Activated CD8-positive, alpha-beta memory T cell treated with anti-CD3 and anti-CD28 coated beads, Interleukin-2, amount 50 U/mL, for 24 hours (primary cell): ENCODE data around the gene ETV6.

Experiments used
- DNase-seq: peaks from one replicate; pipeline ENCODE4 v3.0.0-alpha.2; 2020; ENCODE audit errors: extremely low read depth

Gene ETV6

DNA sequence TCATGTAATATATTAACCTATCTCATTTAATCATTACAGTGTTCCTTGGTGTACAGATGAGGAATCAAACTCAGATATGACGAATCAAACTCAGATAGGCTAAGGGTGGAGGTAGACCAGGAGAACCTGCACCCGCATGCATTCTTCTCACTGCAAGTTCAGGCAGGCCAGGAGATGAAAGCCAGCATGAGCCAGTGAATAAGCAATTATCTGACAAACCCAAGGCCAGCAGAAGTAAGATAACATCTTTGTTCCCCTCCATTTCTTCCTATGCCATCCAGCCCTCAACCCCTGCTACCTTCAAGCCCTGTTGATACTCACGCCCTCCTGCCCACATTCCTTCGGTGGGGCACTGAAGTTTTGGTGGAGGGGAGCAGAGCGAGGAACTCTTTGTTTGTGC lies 152.2 kb downstream of the ETV6 start:
- no peak for DNase-seq

DNA sequence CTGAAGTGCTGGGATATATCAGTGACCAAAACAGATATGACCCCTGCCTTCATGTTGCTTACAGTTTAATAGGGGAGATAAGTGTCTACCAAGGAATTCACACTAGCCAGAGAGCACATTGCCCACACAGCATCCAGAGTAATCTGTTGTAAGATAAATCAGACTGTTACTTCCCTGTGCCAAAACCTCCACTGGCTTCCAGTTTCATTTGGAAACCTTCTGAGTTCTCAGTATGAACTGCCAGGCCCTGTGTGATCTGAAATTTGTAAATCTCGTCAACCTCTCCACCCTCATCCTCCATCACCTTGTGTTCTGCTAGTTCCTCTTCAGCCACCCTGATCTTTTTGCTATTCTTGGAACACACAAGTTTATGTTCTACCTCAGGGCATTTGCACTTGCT lies 154.7 kb downstream of the ETV6 start:
- DNase-seq: no peak

DNA sequence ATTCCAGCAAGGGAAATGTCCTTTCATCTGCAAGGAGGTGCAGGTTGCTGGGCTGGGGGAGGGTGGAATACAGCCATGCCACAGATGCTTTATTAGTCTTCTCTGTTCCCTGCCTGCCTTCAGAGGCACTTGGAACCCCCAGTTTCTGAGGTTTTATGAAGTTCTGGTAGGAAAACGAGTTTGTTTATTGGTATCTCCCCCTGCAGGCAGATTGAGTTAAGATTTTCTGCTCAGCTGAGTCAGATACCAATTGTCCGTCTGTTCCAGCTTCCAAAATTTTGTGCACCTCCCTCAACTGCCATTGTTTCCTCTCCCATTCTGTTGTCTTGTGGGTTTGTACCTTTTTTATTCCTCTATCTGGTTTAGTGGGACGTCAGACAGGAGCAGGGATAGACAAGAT lies 155.6 kb downstream of the ETV6 start:
- no peak for DNase-seq

DNA sequence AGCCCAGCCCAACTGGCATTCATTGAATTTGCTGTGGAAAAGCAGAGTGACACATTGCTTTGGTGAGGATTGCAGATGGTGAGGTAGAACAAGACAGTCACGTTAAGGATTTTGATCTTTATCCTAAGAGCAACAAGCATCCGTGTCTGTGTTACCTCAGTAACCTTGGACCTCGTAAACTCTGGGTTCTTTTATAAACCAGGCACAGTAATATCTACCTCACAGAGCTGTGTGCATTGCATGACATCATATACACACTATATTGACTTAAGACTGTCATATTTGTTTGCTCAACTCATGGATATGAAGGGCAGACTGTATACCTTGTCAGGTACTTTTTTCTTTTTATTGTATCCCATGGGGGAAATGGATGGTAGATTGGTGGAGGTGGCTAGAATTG lies 156.2 kb downstream of the ETV6 start:
- no peak for DNase-seq

DNA sequence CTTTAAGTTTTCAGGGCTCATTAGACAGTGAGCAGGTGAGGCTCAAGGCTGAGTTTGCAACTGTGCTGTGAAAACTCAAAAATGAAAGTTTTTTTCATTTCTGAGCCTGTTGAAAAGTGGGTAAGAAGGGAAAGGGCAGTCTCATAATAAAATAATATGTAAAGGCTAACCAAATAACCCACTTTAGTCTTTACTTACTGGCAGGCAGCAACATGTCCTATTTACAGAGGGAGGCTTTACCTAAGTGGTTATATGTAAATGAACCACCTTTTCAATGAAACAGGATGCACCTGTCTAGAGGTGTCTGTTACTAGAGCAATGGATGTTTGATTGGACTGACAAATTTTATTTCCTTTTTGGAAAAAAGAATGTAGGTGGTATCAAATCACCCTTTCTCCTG lies 158.0 kb downstream of the ETV6 start:
- DNase-seq: no peak

DNA sequence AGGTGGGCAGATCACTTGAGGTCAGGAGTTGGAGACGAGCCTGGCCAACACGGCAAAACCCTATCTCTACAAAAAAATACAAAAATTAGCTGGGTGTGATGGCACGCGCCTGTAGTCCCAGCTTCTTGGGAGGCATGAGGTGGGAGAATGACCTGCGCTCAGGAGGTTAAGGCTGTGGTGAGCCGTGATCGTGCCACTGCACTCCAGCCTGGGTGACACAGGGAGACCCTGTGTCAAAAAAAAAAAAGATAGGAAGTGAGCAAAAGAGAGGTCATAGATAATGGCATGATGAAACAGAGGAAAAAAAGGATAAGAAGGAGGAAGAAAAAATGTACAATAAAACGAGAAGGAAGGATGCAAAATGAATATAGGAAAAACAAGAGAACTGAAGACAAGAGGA lies 159.5 kb downstream of the ETV6 start:
- DNase-seq: no peak

DNA sequence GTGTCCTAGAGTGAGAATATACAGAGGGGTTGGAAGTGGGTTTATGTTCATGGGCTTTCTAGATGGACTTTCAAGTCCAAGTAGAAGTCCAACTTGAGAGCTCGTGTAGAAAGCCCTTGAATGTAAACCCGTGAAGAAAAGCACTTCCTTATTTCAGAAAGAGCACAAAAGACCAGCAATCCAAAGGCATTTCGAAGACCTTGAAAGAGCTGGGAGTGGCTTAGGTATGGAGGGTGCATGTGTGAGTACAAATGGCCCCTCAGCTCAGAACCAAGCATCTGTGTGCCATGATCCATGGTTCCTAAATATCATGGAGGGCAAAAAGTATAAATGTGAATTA lies 160.7 kb downstream of the ETV6 start:
- no peak for DNase-seq

DNA sequence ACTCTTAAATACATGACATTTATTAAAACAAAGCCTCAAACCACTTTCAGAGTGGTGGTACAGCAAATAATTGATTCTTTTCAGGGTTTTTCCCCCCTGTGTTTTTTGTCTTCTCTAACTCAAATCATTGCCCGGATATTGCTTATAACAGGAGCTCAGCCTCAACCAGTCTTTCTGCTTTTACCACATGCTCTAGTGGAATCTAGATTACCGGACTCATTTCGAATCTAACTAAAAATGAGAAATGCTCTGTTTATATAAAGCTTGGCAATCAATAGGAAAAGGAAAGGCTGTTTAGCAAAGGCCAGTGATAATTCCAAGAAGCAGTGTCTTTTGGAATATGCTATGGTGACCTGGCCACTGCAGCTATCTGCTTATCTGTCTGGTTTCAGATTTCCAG lies 161.5 kb downstream of the ETV6 start:
- DNase-seq: no peak

DNA sequence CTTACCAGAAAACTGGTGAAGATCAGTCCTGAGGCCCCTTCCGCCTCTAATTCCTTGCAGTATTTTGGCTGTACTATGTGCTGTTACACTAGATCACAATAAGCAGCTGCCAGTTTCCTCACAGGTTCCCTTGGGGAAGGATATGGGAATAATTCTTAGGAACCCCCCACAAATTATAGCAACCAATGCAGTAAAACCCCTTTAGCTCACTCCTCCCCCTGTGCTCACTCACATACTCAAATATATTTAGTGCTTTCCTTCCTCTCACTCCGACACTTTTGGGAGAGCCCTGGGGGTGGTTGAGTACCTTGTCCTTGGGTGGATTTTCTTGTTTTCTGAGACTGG lies 162.7 kb downstream of the ETV6 start:
- no peak for DNase-seq

DNA sequence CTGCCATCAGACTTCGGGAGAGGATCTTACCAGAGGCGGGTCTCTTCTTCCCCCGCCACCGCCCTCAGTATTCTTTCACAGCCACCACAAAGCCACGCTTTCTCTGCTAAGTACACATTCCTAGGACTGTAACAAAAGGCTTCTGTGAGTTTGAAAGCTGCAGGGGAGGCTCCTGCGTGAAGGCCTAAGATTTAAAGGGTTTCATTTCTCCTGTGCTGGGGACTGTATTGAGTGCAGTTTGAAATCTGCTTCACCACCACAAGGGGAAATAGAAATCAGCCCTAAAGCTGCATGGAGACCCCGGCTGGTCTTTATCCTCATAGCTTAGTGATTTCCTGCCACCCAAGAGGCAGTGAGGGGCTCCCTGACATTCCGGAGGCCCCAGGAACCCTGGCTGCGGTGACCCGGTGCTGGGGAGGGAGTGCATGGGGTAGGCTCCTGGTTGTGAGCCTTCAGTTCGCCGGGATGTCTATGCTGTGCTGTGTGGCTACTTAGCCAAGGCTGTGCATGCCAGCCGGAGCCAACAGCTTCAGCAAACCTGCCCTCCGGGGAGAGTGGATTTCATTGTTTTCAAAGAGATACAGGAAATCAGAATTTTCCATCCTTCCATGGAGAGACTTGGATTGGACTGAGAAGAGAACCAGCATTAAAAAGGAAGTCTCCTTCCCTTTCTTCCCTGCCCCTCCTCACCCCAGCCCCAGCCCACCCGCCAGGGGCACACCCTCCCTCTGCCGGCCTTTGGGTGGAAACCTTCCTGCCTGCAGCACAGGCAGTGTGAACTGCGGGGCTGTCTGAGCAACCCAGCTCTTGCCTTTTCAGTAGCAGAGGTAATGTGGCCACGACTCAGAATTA lies 163.3 kb downstream of the ETV6 start:
- DNase-seq: no peak

DNA sequence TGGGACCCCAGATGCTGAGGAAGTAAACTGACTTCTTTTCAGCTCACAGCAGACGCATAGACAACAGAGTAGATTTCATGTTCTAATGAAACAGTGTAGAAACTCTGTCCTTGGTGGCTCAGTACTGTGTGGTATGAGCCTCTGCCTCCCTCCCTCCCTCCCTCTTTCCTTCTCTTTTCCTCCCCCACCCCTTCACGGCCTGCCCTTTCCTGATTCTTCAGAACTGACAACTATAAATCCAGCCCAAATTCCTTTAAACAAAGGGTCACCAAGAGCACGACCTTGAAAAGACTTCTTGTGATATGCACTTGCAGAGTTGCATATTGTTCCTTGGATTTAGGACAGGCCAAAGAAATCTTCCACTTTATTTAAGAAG lies 164.0 kb downstream of the ETV6 start:
- no peak for DNase-seq

DNA sequence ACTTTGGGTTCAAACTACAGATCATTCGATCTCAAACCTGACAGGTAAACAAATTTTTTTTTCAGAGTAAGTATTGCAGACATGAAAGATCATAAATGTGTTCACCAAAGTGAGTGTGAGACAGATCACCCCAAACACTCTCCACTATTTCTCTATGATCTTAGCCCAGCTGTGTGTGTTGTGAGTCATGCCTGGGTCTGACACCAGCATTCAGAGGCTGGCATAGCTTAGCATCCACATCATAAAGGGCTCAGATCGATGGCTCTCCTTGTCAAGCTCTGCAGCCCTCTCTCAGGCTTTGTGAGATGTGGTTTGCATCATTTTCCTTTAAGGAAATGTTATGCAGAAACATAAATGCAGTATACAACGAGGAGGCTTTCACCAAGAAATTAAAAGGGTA lies 164.9 kb downstream of the ETV6 start:
- DNase-seq: no peak

DNA sequence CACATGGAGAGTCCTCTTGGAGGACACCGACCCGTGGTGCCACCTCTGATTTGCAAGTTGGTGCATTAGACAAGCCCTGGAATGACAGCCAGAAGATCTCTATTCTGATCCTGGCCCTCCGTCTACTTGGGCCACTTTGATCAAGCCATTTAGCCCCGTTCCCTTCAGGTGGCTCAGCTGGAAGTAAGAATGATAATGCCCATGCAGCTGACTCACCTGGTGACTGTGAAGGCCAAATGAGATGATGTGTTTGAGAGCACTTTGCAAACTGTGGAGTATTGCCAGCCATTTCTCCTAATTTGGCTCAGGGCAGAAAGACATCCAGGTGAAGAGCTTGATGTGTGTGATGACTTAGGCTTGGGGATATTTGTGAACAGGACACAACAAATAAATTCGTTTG lies 165.9 kb downstream of the ETV6 start:
- no peak for DNase-seq

DNA sequence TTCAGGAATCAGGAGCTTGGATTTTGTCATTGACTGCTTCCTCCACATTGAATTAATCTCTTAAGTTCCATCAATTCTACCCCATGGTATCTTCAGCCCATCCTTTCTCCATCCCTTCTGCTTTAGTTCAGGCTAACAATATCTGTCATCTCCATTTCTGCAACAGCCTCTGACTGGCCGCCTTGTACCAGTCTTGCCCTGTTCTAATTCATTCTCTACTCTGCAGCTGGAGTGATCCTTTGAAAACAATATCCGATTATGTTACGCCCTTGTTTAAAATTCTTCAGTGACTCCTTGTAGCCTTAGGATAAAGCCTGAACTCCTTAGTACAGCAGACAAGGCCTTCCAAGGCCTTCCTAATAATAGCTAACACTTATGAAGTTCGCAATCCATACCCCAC lies 170.2 kb downstream of the ETV6 start:
- no peak for DNase-seq

DNA sequence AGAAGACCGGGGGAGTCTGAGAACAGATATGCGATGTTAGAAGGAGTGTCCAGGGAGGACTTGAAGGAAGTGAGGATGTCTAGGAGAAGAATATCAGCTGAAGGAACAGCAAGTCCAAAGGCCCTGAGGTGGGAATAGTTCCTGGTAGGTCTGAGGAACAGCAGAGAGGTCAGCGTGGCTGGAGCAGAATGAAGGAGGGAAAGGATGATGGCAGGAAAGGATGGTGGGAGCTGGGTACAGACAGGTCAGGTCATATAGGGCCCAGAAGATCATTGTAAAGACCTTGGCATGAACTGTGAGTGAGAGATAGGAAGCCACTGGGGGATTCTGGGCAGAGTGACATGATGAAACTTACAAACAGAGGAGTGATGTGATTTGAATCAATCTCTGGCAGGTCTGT lies 171.0 kb downstream of the ETV6 start:
- no peak for DNase-seq

DNA sequence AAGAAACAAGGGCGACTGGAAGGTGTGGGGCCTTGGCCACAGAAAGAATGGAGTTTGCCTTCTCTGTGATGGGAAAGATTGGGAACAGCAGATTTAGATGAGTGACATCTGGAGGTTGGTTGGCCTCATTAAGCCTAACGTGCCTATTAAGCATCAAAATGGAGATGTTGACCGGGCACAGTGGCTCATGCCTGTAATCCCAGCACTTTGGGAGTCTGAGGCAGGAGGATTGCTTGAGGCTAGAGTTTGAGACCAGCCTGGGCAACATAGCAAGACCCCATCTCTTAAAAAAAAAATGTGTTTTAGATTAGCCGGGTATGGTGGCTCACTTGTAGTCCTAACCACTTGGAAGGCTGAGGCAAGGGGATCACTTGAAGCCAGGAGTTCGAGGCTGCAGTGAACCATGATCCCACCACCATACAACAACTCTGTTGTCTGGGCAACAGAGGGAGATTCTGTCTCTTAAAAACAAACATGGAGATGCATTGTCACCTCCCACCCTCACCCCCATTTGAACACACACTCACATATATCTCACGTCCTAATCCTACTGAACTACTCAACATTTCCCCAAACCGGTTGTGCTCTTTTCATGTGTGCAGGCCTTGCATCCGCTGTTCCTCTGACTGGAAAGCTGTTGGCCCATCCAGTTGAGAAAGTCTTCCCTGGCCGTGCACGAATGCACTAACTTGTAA lies 172.1 kb downstream of the ETV6 start:
- no peak for DNase-seq

DNA sequence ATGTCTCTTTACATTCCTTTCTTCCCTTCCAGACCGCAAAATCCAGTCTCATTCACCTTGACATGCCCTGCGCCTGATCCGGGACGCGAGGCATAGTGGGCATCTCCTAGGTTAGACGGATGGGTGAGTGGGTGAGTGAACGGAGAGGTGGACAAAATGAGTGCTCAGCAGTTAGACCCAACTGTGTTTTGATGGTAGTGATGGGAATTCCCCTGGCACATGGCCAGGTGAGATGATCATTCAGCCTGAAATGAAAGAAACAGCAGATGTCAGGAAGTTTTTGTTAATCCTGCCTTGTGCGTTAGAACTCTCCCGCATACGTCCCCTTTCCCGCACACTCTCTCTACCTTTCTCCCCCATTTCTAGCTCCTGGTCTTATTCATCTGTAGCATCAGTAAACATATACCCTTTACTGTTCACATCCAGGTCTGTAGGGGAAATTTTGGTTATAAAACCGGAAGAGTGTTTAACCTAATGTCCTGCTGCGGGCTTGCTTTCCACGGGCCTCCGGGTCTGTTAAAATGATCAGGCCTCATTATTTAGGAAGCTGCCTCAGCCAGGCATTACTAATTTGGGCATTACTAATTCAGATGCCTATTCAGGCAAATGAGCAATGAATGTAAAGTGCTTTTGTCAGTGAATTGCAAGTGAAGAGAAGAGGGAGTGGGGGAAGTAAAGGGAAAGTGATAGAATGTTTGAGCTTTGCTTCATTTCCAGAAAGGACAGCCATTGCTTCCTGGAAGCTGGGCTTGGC lies 172.8 kb downstream of the ETV6 start:
- DNase-seq: no peak

DNA sequence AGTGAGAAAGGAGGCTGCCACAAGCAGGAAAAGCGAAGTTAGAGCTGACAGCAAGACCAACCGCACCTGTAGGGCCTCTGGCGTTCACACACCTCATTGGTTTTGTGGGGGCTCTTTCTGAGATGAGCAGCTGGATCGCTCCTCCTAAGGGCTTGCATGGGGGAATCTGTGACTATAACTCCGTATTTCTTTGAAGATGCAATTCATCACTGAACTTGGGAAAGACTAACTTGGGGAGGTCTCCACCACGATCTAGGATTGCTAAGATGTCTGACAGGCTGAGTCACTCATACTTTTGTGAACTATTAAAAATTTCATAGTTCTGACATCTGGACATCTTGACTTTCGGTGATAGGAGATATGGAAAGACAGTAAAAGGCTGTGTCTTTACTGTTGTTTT lies 173.6 kb downstream of the ETV6 start:
- no peak for DNase-seq

DNA sequence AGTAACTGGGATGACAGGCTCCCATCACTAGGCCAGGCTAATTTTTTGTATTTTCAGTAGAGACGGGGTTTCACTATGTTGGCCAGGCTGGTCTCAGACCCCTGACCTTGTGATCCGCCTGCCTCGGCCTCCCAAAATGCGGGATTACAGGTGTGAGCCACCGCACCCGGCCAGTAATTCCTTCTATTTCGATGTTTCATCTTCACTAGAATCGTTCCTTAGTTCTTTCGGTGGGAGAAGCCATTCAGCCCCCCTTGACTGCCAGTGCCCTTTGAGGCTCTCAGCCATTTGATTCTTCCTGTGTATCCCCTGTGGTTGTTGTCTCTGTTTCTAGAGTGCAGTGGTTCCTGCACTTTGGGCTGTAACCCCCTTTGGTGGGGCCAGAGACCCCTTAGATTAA lies 174.1 kb downstream of the ETV6 start:
- DNase-seq: no peak

DNA sequence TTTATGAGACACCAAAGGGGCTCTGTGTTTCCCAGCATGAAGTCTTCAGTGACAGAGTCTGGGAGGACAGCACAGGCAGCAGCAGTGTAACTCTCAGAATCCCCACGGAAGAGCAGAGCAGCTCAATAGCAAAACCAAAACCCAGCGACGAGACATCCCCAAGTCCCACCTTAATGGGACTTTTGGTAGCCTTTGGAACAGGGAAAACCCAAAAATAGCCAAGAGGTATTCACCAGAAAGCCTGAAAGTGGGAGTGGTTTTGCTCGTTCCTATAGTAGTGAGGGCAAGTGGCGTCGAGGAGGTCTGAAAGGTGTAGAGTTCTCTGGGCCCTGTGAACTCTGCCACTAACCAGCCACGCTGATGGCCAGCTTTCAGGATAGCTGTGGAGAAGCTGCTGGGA lies 174.6 kb downstream of the ETV6 start:
- DNase-seq: no peak

DNA sequence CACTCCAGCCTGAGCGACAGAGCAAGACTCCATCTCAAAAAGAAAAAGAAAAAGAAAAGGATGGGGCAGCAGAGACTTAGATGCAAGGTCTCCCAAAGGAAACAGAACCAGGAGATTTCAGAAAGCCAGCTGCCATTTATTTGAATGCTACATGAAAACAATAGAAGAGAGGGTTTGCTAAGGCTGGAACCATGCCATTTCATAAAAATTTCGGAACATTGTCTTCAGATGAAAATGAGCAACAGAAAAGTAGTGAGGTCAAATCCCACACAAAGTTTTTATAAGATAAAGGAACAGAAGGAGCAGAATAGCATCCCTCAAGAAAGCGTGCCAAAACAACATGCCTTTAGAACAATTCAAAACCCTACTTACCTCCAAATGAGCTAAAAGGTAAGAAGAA lies 175.3 kb downstream of the ETV6 start:
- no peak for DNase-seq

DNA sequence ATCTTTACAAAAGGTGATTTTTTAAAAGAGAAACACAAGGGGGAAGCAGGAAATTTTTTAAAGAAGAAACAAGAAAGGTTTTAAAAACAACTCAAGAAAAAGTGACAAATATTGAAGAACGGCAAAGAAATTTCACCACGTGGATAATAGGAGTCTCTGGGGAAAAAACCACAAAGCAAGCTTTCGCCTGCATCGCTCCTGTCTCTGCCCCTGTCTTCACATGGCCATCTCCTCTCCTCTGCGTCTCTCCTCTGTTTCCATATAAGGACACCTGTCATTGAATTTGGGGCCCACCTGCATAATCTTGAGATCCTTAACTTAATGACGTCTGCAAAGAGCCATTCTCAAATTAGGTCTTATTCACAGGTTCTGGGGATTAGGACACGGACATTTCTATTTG lies 175.8 kb downstream of the ETV6 start:
- no peak for DNase-seq

DNA sequence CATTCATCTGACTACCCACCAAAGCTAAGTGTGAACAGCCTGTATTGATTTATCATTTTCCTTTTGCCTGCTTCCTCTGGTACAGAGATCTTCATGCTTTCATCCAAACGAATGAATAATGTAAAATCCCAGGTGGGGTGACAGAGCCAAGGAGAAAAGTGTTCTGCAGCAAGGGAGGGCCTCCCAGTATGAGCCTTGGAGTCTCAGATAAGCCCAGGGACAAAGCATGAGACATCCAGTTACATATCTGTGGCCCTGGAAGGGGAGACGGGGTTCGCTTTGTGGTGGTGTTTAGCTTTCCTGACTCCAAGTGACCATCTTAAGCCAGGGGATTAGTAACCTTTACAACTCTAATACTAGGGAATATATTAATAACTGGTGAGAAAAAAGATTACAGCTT lies 177.1 kb downstream of the ETV6 start:
- DNase-seq: no peak
